OCI-LY3 (cell line): Measurements from ENCODE around the gene MCEE.
"Not testable (repeated sequence)": the region's sequence is repeated elsewhere in the genome, so short reads cannot be mapped to it uniquely, and the experiment has no call there.

Experiments used
- H2AFZ ChIP-seq: fragments of 200-600, 300-600 bp; shearing (Covaris generic); 2 replicates; pipeline ENCODE4 v1.6.0; 2014; ENCODE audit warnings: antibody characterized with exemption, low read depth, low read length
- H3K27ac ChIP-seq: fragments of 200-600, 300-600 bp; sonication (generic); 2 replicates; pipeline ENCODE4 v1.5.1; 2014; ENCODE audit warnings: mild to moderate bottlenecking, low read length, moderate library complexity, mixed read lengths
- H3K27me3 ChIP-seq: fragments of 200-600, 300-600 bp; sonication (generic); 2 replicates; pipeline ENCODE4 v1.6.1; 2014; ENCODE audit warnings: low read depth, low read length, mixed read lengths
- H3K36me3 ChIP-seq: fragments of 200-600, 300-600 bp; sonication (generic); replicated peaks from 2 replicates; pipeline ENCODE3; 2014; ENCODE audit warnings: low read depth, low read length, mixed read lengths
- H3K4me1 ChIP-seq: fragments of 300-600, 200-600 bp; sonication (generic); 2 replicates; pipeline ENCODE4 v1.6.1; 2014; ENCODE audit warnings: low read length, mixed read lengths
- H3K4me2 ChIP-seq: fragments of 200-600, 300-600 bp; sonication (generic); 2 replicates; pipeline ENCODE4 v1.6.1; 2014; ENCODE audit warnings: low read length, mixed read lengths
- H3K4me3 ChIP-seq: fragments of 300-600, 200-600 bp; sonication (generic); 2 replicates; pipeline ENCODE4 v1.5.1; 2014; ENCODE audit warnings: antibody characterized with exemption, mild to moderate bottlenecking, low read length, moderate library complexity
- H3K79me2 ChIP-seq: fragments of 300-600, 200-600 bp; shearing (Covaris generic); 2 replicates; pipeline ENCODE4 v1.6.1; 2014; ENCODE audit warnings: mild to moderate bottlenecking, low read length, mixed read lengths
- H3K9ac ChIP-seq: fragments of 300-600, 200-600 bp; shearing (Covaris generic); 2 replicates; pipeline ENCODE4 v1.6.0; 2014; ENCODE audit warnings: mild to moderate bottlenecking, low read length, moderate library complexity
- H3K9me3 ChIP-seq: fragments of 200-600, 300-600 bp; shearing (Covaris generic); 2 replicates; pipeline ENCODE4 v1.6.1; 2014; ENCODE audit warnings: low read length, mixed read lengths; ENCODE audit not compliant: insufficient read depth
- H4K20me1 ChIP-seq: fragments of 200-600, 300-600 bp; sonication (generic); 2 replicates; pipeline ENCODE4 v1.6.1; 2016; ENCODE audit warnings: low read length, mixed read lengths; ENCODE audit not compliant: insufficient read depth
- EZH2phosphoT487 ChIP-seq: fragments of 200-600 bp; shearing (Covaris generic); IDR thresholded peaks from 2 replicates; pipeline ENCODE4 v1.6.1; 2018; ENCODE audit warnings: antibody characterized with exemption, mixed run types, low read depth
- TF ChIP-seq, protein P1 (sequence below): fragments of 200-600, 300-600 bp; sonication (generic); IDR thresholded peaks from 2 replicates; pipeline ENCODE4 v1.5.1; 2014; ENCODE audit warnings: antibody characterized with exemption, low read length, low read depth

Gene MCEE

DNA sequence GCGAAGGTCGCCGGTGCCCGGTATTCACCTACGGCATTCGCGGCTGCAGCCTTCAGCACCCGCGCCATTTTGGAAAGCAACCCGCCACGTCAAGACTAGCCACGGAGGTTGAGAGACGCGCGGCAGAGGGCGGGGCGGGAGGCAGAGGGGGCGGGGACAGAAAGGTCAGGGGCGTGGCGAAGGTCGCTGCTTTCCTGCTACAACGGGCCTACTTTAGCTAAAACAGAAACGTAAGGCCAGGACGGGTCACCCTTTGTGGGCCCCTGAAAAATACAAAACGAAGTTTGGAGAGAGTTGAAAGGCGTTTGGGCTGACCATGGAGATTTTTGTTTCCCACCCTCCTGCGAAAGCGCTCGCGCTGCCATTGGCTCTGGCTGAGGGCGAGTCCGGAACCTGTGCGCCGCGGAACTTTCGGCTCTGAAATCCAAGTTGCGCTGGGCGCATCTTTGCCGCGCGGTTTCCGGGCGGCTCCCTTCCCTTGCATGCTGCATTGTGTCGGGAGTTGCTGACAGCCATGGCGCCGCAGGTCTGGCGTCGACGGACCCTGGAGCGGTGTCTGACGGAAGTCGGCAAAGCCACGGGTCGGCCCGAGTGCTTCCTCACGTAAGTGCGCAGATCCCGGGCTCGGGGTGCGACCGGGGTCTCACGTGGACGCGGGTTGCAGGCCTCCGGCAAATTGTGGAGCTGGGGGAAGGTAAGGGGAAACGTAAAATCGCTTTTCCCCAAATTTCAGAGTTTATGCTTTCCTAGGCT, at the start of gene MCEE, which contains the start of gene MPHOSPH10:
Gene MCEE, minus strand, starts transcription at position 78 of the 753 bp plus-strand sequence. Its CDS starts 10 bp downstream, at position 68.
Gene MPHOSPH10, plus strand, starts transcription at position 483 of the 753 bp plus-strand sequence. Its CDS starts 32 bp downstream, at position 515.
- H3K4me1 ChIP-seq, result peaks cover 26% of the 10 kb centered on the region
- H3K9ac ChIP-seq, result peak within 1 kb of the TSS; percentile 83
- TF ChIP-seq EZH2phosphoT487, result no peak
- TF ChIP-seq, protein P1, sequence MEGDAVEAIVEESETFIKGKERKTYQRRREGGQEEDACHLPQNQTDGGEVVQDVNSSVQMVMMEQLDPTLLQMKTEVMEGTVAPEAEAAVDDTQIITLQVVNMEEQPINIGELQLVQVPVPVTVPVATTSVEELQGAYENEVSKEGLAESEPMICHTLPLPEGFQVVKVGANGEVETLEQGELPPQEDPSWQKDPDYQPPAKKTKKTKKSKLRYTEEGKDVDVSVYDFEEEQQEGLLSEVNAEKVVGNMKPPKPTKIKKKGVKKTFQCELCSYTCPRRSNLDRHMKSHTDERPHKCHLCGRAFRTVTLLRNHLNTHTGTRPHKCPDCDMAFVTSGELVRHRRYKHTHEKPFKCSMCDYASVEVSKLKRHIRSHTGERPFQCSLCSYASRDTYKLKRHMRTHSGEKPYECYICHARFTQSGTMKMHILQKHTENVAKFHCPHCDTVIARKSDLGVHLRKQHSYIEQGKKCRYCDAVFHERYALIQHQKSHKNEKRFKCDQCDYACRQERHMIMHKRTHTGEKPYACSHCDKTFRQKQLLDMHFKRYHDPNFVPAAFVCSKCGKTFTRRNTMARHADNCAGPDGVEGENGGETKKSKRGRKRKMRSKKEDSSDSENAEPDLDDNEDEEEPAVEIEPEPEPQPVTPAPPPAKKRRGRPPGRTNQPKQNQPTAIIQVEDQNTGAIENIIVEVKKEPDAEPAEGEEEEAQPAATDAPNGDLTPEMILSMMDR, result no peak
- peak within 1 kb of the TSS; percentile 62 for H2AFZ ChIP-seq
- H3K4me3 ChIP-seq, result peak within 1 kb of the TSS; percentile 85
- H3K36me3 ChIP-seq, result peaks cover 30% of the 10 kb centered on the region
- H3K9me3 ChIP-seq, result no peaks in the 10 kb centered on the region
- peak within 1 kb of the TSS; percentile 92 for H3K4me2 ChIP-seq
- H3K27ac ChIP-seq, result peak within 1 kb of the TSS; percentile 73
- H3K79me2 ChIP-seq, result peaks cover 78% of the 10 kb centered on the region
- peaks cover 9% of the 10 kb centered on the region; the same call in 1 of the 2 replicates for H4K20me1 ChIP-seq
- no peaks in the 10 kb centered on the region for H3K27me3 ChIP-seq

DNA sequence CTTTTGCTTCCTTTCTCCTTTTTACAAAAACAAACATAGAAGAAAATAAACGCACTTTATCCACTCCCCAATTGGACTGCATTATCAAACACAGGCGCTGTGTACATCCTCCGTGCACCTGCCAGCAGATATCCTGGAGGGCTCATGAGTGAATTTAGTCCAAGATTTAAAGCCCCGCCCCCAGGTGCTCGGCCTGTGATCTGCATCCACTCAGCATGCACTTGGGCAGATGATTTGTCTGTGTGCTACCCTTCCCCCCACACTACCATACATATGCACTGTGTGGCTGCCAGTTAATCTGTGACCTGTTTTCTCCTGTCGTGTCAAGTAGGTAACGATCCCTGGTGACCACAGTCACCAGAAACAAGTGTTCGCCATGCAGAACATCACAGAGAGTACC, 48.8 kb upstream of the MCEE start:
- H3K9ac ChIP-seq, H3K9me3 ChIP-seq, H3K79me2 ChIP-seq, H4K20me1 ChIP-seq, H3K27me3 ChIP-seq, H2AFZ ChIP-seq, H3K4me2 ChIP-seq, H3K4me3 ChIP-seq, H3K27ac ChIP-seq, H3K4me1 ChIP-seq, H3K36me3 ChIP-seq: not testable (repeated sequence)

DNA sequence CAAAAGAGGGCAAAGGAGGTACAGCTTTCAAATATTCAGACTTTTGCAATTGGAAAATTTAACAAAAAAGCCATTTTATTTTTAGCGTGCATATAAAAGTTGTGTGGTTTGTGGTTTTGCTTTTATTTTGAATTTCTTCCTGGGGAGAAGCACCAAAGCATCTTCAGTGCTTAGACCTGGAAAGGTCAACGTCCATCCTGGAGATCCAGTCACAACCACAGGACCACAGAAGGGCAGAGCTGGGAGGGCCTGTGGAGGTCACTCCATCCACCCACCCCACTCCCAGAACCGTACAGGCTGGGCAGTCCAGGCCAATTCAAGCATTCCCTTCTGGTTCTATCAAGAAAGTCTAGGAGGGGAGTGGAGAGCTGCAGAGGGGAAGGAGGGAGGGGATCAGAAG, 44.2 kb upstream of the MCEE start:
- TF ChIP-seq, protein P1, result no peak
- no peak for TF ChIP-seq EZH2phosphoT487
- Histone ChIP-seq H3K27ac (no peak overlapping the region), H3K27me3 (no peaks in the 10 kb centered on the region), H3K4me1 (no peaks in the 10 kb centered on the region), H4K20me1 (no peaks in the 10 kb centered on the region), H3K79me2 (no peaks in the 10 kb centered on the region), H3K4me3 (no peak overlapping the region), H3K9ac (no peak overlapping the region), H3K36me3 (no peaks in the 10 kb centered on the region), H3K9me3 (no peaks in the 10 kb centered on the region), H3K4me2 (no peak overlapping the region), H2AFZ (no peak overlapping the region)

DNA sequence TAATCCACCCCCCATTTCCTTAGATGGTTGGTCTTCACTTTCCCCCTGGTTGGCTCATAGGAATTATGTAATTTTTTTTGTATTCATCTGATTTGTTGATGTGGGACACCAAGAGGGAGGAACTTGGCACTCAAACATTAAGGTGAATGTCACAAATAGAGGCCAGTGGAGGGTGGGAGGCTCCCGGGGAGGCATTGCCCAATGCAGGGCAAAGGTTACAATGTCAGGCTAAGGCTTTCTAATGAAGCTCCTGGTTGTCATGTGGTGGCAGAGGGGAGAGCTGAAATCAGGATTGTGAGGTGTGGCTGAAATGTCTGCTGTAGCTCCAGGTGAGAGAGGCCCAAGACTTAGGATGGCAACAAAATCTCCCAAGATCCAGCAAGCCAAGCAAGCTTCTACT, 43.1 kb upstream of the MCEE start:
- Histone ChIP-seq H3K4me2 (no peak overlapping the region), H3K36me3 (no peaks in the 10 kb centered on the region), H2AFZ (no peak overlapping the region), H3K27ac (no peak overlapping the region), H3K9ac (no peak overlapping the region), H3K27me3 (no peaks in the 10 kb centered on the region), H3K4me1 (no peaks in the 10 kb centered on the region), H3K4me3 (no peak overlapping the region), H3K9me3 (no peaks in the 10 kb centered on the region), H4K20me1 (no peaks in the 10 kb centered on the region), H3K79me2 (no peaks in the 10 kb centered on the region)
- TF ChIP-seq EZH2phosphoT487, result no peak
- TF ChIP-seq, protein P1, result no peak
